ELF-1 (cell line): ENCODE measurements around the gene MOK.
"Not testable (repeated sequence)": the region's sequence is repeated elsewhere in the genome, so short reads cannot be mapped to it uniquely, and the experiment has no call there.

Experiments
- DNase-seq: peaks from one replicate; pipeline ENCODE4 v3.0.0-alpha.2; 2016; ENCODE audit warnings: low read depth, low spot score

MOK gene

DNA sequence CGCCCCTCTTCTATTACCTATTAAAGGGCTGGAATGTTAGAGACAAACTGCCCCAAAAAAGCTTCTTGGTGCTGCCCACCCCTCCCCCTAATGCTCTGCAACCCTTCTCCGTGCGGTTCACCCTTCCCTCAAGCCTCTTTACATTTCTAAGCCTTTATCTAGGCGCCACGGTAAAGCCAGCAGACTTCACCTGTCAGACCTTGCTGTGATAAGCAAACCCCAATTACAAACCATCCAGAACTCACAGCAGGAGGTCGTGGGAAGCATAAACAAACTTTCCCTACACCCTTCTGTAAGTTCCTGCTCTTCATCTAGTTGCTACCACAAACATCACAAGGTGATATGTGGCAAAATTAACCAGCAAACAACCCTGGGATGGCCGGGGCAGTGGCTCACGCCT, 56.8 kb downstream of the MOK start:
- DNase-seq, result peak; percentile 85

DNA sequence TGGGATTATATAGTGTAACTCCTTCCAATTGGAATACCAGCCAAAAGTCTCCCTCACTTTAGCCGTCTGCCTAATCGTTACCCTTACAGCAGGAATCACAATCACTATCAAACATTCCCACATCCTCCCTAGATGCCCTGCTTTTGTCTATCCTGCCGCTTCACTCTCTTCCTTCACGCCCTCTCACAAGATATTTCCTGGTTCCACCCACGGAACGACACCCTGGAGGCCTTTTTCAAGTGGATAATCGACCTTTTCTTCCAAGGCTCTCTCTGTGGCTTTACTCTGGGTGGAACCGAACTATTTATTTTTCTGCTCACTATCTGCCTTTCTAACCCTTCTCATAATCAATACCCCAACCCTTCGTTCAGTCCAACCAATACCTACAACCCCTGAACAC, 58.9 kb downstream of the MOK start:
- no peak for DNase-seq

DNA sequence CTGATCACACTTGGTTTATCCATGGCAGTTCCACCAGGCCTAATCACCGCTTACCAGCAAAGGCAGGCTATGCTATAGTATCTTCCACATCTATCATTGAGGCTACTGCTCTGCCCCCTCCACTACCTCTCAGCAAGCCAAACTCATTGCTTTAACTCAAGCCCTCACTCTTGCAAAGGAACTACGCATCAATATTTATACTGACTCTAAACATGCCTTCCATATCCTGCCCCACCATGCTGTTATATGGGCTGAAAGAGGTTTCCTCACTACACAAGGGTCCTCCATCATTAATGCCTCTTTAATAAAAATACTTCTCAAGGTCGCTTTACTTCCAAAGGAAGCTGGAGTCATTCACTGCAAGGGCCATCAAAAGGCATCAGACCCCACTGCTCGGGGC, 61.2 kb downstream of the MOK start:
- DNase-seq, result not testable (repeated sequence)

DNA sequence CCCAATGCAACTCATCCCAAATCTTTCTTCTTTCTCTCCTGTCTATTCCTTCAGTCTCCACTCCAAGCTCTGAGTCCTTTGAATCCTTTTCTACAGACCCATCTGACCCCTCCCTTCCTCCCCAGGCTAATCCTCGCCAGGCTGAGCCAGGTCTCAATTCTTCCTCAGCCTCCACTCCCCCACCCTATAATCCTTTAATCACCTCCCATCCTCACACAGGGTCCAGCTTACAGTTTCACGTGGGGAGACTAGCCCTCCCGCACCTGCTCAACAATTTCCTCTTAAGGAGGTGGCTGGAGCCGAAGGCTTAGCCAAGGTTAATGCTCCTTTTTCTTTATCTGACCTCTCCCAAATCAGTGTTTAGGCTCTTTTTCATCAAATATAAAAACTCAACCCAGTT, 63.8 kb downstream of the MOK start:
- DNase-seq, result no peak

DNA sequence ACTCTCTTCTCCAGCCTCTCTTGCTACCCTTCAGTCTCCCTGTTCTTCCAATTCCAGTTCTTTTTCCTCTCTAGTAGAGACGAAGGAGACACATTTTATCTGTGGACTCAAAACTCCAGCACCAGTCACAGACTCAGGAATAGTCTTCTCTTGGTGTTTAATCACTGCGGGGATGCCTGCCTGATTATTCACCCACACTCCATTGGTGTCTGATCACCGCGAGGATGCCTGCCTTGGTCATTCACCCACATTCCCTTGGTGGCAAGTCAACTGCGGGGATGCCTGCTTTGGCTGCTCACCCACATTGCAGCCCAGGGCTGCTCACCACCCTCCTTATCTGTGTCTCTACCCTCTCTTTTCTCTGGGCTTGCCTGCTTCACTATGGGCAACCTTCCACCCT, 64.5 kb downstream of the MOK start:
- not testable (repeated sequence) for DNase-seq

DNA sequence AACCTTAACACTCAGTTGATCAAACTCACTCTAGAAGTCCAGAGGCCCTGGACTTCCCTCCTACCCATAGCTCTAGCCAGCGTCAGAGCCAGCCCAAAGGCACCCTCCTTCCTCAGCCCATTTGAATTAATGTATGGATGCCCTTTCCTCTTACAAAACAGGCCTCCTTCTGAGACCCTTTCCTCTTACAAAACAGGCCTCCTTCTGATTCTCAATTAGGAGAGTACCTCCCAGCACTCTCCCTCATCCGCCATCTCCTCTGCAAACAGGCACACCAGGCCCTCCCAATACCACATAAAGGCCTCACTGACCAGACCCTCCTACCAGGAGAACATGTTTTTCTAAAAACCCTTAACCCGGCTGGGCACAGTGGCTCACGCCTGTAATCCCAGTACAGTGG, 65.7 kb downstream of the MOK start:
- DNase-seq, result no peak

DNA sequence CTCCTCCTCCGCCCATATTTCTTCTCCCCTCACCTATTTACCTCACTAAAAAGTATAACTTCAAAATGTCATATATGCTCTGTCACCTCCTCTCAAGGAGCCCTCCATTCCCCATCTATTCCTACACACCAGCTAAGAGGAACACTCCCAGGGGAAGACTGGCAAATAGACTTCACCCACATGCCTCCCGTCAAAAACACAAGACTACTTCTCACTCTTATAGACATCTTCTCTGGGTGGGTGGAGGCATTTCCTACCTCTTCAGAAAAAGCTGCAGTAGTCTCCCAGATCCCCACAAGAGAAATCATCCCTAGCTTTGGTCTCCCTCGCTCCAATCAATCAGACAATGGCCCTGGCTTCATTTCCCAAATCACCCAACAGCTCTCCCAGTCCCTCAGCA, 66.2 kb downstream of the MOK start:
- no peak for DNase-seq

DNA sequence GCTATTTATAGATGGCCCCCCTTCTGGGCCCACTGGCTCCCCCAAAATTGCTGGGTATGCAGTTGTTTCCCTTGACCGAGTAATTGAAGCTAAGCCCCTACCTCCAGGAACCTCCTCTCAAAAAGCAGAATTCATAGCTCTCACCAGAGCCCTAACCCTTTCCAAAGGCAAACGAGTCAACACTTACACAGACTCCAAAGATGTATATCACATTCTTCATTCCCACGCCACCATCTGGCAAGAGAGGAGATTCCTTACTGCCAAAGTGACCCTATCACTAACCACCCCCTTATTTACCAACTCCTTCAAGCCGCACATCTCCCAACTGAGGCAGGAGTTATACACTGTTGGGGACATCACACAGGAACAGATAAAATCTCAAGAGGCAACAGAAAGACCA, 66.8 kb downstream of the MOK start:
- DNase-seq, result no peak

DNA sequence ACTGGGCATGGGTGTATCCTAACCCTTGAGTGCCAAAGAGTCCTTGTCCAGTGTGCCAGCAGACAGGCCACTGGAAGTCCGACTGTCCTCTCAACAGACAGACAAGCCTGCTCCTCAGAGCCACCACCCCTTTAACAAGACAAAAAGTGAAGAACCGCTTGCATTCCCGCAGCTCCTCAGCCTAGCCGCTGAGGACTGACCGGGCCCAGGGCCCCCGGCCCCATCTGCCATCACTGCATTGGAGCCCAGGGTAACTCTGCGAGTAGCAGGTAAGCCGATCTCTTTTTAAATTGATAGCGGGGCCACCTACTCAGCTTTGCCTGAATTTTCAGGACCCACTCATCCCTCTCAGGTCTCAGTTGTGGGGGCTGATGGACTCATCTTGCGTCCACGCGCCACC, 68.9 kb downstream of the MOK start:
- DNase-seq, result no peak

DNA sequence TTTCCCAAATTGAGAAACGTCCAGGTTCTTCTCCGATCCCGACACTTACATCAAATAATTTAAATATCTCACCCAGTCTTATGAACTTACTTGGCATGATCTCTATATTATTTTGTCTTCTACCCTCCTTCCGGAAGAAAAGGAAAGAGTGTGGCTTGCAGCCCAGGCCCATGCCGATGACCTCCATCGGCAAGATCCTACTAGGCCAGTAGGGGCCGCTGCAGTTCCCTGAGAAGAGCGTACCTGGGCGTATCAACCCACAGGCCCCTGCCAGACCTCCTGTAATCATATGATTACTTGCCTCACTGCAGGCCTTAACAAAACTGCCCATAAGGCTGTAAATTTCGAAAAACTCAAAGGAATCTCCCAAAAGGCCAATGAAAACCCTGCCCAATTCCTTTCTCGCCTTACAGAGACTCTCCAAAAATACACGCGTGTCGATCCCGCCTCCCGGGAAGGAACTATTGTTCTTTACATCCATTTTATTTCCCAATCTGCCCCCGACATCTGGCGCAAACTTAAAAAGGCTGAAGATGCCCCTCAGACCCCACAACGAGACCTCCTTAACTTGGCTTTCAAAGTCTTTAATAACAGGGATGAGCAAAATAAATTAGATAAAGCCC, 69.6 kb downstream of the MOK start:
- DNase-seq, result peak; percentile 85

DNA sequence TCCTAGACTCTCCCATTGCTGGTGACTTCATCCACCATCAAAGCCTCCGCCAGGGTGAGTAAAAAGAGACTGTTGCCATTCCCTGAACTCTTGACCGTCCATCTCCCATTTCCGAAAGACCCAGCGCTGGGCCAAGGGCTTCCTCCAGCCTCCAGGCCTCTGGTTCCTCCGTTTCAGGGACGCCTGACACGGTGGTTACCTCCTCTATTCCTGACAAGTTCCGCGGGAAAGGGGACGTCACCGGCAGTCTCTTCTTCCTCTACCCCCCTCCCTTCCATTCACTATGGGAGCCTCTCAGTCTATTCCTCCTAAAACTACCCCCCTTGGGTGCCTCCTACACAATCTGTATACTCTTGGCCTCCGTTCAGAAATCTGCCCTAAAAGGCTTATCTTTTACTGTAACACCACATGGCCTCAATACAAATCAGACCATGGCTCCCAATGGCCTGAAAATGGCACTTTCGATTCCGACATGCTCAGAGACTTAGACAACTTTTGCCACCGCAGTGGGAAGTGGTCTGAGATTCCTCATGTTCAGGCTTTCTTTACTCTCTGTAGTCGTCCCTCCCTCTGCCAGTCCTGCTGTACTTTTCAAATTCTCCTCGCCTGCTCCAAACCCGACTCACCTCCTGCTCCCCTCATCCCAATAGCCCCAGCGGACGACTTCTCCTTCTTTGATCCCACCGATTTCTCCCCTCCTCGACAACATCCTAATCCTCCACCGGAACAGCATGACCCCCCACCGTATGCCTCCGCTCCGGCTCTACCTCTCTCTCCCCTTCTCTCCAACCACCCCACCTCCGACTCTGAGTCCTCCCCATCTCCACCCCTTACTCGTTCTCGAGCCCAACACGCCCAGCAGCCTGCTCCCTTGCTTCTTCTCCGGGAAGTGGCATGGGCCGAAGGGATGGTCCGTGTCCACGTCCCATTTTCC, 70.4 kb downstream of the MOK start:
- no peak for DNase-seq

DNA sequence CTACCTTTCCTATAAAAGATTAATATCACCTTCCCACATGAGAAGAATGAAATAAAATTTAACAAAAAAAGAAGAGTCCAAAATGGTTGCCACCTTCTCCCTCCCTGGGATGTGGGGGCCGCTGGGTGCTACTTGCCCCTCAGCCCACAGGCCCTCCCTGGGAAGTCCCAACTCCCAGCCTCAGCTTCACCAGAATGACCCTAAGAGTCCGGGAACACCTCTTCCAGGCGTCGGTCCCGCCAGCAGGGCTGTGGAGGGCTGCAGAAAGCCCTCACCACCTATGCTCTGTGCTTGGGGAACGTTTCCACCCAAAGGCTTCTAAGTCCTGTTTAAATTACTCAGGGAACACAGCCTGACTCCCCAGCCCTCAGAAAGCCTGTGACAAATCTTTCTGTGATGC, 71.9 kb downstream of the MOK start:
- DNase-seq, result no peak

DNA sequence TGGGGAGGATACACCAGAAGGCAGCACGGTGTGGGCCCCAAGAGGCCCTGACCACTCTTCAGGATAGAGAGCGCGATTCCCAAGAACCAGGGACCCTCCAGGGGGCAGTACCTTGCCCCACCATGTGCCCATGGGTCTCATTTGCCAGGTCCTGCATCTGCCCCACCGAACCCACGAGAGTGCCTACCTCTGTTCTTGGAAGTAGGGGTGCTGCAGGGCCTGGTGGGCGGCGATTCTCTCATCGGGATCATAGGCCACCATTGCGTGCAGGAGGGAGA, 72.7 kb downstream of the MOK start:
- no peak for DNase-seq

DNA sequence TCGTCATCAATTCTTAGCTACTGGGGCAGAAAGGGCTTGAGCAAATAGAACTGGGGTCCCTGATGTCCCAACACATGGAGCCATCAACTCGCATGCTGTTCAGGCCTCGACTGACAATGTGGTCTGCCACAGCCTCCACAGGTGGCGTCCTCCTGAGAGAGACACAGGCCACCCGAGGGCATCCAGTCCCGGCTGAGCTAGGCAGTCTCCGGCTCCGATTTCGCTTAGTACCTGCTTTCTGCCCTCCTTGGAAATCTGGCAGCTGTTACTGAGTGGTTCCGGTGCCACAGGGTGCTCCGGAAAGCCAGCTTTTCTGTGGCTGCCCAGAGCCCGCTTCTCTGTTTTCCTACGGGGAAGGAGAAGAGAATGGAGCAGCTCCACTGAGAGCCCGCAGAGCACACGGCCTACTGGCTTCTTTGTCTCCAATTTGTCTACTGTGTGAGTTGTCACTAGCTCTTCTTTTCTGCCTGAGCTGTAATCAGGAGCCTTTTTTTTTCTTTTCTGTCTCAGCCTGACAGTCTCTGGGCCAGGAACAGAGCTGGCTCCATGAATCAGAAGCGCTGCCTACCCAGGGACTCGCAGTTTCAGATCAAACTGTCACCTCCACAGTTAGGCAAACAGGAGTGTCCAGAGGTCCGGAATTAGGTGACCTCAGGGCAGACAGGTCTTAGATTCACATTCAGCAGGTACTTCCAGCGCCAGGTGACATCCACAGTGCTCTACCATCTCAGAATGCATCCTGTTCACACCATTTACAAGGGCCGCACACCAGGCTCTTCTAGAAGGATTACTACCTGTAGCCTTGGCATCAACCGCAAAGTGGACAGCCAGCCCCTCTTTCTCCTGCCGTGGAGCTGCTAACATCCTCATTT, 73.3 kb downstream of the MOK start:
- no peak for DNase-seq

DNA sequence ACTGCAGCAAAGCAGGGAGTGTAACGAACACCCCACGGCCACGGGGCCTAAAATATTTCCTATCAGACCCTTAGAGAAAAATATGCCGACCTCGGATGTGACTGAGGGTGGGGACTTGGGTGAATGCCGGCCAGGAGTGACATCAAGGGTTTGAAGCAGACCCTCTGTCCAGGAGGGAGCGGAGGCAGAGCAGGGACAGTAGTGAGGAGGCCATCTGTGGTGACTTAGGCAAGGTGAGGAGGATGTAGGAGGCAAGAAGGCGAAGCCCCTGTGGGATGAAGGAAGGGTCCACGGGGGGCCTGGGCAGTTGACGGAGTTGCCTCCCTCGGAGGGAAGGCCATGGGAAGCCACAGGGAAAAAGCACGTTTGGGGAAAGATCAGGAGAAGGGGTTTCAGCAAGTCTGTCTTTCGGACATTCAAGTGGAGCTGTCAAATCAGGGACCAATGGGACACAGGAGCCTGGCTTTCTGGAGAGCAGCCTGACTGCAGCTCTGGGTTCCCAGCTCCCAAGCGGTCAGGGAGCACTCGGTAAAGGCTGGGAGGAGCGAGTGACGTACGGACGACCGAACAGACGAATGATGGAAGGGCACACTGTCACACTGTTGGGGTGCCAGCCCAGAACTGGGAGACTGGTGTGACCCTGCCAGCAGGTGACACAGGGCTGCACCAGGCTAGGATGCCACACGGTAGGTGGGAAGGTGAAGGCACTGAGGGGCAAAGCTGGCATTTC, 74.3 kb downstream of the MOK start:
- DNase-seq, result no peak

DNA sequence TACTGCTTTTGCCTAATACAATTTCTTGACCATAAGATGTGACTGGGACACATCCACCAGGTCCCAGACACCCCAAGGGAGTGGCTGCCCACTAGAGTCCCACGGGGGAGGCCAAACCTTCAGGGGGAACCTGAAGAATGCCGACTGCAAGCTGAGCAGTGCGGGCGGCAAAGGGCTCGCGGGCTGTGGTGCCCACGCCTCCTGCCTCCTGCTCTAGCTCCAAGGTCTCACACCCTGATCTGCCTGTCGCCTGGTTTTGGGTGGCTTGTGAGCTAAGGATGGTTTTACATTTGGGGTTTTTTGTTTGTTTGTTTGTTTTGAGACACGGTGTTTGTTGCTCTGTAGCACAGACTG, 75.2 kb downstream of the MOK start:
- DNase-seq, result no peak

DNA sequence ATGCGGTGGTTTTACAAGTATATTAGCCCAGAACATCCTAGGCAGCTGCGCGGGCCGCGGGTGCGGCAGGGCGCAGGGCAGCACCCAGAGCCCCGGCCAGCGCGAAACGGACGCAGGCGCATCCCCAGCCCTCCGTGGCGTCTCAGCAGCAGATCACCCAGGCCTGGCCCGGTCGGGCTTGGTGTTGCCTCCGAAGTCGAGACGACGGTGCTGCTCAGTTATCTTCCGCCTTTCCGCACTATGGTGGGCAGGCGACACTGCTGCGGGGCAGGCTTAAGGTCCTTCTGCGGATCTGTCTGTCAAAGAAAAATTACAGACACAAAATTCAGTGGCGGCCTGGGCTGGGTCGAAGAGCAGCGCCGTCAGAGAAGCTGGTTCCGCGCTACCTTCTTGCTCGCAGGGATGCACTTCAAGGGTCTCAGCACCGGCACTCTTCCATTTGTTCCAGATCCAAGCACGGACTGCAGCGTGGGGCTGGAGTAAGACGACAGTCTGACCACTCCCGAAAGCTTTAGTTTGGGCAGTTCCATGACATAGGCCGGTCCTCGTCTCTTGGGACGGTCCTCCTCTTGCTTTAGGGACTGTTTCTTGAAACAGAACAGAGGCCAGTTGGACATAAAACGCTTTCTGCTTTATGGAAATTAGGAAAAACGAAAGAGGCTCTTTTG, 75.8 kb downstream of the MOK start:
- DNase-seq, result no peak

DNA sequence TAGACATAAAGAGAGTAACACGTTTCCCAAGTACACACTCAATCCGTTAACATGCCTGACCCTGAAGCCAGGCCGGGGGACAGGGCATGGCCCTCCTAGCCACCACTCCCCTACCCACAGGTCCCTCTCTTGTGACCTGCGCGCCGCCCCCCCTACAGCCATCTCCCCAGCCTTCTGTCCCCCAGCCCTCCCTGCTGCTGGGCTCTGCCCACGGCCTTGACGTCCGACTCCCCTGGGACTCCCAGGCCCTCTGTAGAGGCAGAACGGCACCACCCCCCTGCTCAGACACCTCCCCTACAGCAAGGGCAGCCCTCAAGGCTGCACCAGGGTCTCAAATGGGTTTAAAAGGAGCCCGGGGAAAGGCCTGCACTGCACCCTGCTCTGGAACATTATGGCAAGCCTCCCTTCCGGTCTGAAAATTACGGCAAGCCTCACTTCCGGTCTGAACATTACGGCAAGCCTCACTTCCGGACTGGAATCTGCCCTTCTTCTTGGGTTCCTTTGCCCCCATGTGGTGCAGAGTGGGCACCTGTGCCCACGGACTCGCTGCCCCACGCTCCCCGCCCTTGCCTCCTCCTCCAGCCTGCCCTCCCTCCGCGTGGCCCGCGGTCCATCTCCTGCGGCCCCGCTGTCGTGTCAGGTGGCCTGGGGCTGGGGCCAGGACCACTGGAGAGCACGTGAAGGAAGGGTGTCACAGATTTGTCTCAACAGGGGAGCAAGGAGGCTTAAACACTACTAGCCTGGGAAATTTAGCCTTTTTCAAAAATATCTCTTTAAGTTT, 77.6 kb downstream of the MOK start:
- DNase-seq, result no peak

DNA sequence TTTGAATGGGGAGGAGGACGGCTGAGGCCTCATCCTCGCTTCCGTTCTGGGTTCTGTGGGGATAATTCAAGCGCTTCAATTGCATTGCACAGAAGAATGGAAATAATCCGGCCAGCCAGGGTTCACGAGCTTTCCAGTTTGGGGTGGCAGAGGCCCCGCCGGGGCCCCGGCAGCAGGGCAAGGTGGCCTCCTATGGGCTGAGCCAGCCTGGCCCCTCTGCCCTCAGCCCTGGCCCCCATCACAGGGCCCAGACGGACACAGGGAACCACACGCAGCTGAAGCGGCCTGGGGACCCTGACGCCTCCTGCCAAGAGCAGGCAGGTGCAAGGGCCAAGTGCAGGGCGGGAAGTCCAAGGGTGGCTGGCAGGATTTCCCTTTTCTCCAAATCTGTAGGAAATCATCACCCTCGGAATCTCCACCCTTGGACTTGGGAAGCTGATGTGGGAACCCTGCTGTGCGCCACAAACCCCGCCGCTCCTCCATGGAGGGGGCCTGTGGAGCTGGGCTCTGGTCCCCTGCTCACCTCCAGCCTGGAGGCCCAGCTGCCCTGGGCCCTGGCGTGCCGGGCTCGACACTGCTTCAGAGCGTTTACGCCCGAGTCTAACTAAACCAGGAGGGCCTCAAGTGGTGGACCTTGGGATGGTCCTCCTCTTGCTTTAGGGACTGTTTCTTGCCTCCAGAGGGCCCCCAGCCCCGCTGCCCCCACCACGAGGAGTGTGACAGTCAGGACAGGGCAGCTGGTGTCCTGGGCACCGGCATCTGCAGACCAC, 78.4 kb downstream of the MOK start:
- no peak for DNase-seq

DNA sequence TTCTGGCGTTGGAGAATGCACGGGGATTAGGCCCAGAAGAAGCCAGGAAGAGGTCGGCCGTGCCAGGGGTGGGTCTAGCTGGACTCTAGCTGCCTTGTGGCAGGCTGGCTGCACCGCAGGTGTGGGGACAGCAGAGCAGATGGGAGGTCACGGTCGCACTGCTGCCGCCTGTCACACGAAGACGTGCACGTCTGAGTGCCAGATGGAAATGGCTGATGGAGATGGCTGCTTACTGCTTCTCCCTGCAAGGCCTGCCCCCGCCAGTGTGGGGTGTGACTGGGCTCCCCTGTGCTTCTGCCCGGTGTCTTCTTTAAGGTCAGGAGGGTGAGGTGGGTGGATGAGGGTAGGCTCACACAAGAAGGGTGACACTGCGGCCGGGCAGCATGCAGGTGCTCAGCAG, 79.0 kb downstream of the MOK start:
- no peak for DNase-seq
